Esophagus squamous epithelium (tissue), 4 donors: Measurements from ENCODE around the gene NCOA7.

ENCODE experiments used
- POLR2A ChIP-seq, 4 donors: fragments of 450-650 bp; IDR thresholded peaks; one replicate each; pipeline ENCODE4 v1.6.1; 2017; ENCODE audit warnings: antibody characterized with exemption in 4 of 4, mild to moderate bottlenecking in 4 of 4, moderate library complexity in 3 of 4
- TF ChIP-seq, protein P1 (sequence below), 6 experiments: fragments of 450-650 bp in 4 of 6; fragments of 200-600 bp in 2 of 6; sonication (generic) in 2 of 6; IDR thresholded peaks; one replicate each; pipeline ENCODE4 v1.5.1; 2016 to 2019; ENCODE audit warnings: antibody characterized with exemption in 6 of 6, mild to moderate bottlenecking in 4 of 6, moderate library complexity in 4 of 6

GRCh38 chr6:125944434-125944816 lies 153.7 kb downstream of the NCOA7 start:
- TF ChIP-seq, protein P1, sequence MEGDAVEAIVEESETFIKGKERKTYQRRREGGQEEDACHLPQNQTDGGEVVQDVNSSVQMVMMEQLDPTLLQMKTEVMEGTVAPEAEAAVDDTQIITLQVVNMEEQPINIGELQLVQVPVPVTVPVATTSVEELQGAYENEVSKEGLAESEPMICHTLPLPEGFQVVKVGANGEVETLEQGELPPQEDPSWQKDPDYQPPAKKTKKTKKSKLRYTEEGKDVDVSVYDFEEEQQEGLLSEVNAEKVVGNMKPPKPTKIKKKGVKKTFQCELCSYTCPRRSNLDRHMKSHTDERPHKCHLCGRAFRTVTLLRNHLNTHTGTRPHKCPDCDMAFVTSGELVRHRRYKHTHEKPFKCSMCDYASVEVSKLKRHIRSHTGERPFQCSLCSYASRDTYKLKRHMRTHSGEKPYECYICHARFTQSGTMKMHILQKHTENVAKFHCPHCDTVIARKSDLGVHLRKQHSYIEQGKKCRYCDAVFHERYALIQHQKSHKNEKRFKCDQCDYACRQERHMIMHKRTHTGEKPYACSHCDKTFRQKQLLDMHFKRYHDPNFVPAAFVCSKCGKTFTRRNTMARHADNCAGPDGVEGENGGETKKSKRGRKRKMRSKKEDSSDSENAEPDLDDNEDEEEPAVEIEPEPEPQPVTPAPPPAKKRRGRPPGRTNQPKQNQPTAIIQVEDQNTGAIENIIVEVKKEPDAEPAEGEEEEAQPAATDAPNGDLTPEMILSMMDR (IDR thresholded peaks at IDR 0.05) = no peak
- TF ChIP-seq POLR2A (IDR thresholded peaks at IDR 0.05) = no peak
